T1000 (cell line): ENCODE results near the gene MYH9.

Source experiments
- DNase-seq: peaks from one replicate; lab custom pipeline; 2025; ENCODE audit warnings: mixed read lengths; lab: John Stamatoyannopoulos, UW

Gene MYH9

GRCh38 chr22:36330655-36331305 is 57.0 kb downstream of the MYH9 start:
- DNase-seq = no peak

GRCh38 chr22:36330127-36330526 is 57.6 kb downstream of the MYH9 start:
- DNase-seq = no peak

- peak; percentile 82 for DNase-seq
Observed at GRCh38 chr22:36329254-36330078, 58.3 kb downstream of the MYH9 start.

GRCh38 chr22:36328635-36329253 is 59.0 kb downstream of the MYH9 start:
- DNase-seq = peak; percentile 69

- DNase-seq = no peak
Observed at GRCh38 chr22:36327922-36328551, 59.7 kb downstream of the MYH9 start.

GRCh38 chr22:36326178-36327161 is 61.3 kb downstream of the MYH9 start:
- no peak for DNase-seq

GRCh38 chr22:36325154-36326031 is 62.4 kb downstream of the MYH9 start:
- DNase-seq = no peak

GRCh38 chr22:36324414-36324813 is 63.4 kb downstream of the MYH9 start:
- DNase-seq = no peak

- DNase-seq = no peak
Observed at GRCh38 chr22:36323855-36324331, 63.9 kb downstream of the MYH9 start.

GRCh38 chr22:36323182-36323854 is 64.4 kb downstream of the MYH9 start:
- DNase-seq = no peak

GRCh38 chr22:36322602-36322915 is 65.2 kb downstream of the MYH9 start:
- DNase-seq = no peak

- DNase-seq = no peak
Observed at GRCh38 chr22:36321797-36322601, 65.8 kb downstream of the MYH9 start.

- DNase-seq = no peak
Observed at GRCh38 chr22:36320553-36320952, 67.2 kb downstream of the MYH9 start.

GRCh38 chr22:36319595-36320497 is 67.9 kb downstream of the MYH9 start:
- DNase-seq = no peak

GRCh38 chr22:36318442-36318841 is 69.3 kb downstream of the MYH9 start:
- no peak for DNase-seq

- DNase-seq = no peak
Observed at GRCh38 chr22:36317658-36318271, 70.0 kb downstream of the MYH9 start.

GRCh38 chr22:36316419-36316818 is 71.3 kb downstream of the MYH9 start:
- no peak for DNase-seq
